K562 (cell line): ENCODE measurements around the gene SLC13A4.

Experiments used
- POLR2A ChIP-seq: fragments of 450-650 bp; conservative IDR thresholded peaks from 2 replicates; pipeline ENCODE4 v1.6.1; 2016
- ZNF76 ChIP-seq: fragments of 250-450 bp; sonication (Bioruptor Pico); IDR thresholded peaks from 2 replicates; pipeline ENCODE4 v1.4.0; 2020; ENCODE audit warnings: mild to moderate bottlenecking, moderate library complexity, borderline replicate concordance

GRCh38 chr7:135717693-135718092 is 10.3 kb downstream of the SLC13A4 start:
- TF ChIP-seq POLR2A: no peak
- TF ChIP-seq ZNF76 (CRISPR knock-in tag): no peak
